Right cardiac atrium (tissue), 5 donors: ENCODE results near the gene SDR42E1. TPM values are rescaled to one million over a fixed set of nuclear protein-coding genes. Genes with fewer than 3 reads are reported as not detected.

Experiments
- ATAC-seq, 2 donors: fragments of 200-7000 bp; cut with Tn5 transposase; one replicate each; pipeline versions ENCODE4 v1.8.0 to v1.9.1; 2020; ENCODE audit warnings: moderate library complexity in 2 of 2, mild to moderate bottlenecking in 1 of 2
- DNase-seq, 3 donors: peaks; one replicate each; pipeline ENCODE4 v3.0.0-alpha.2; 2020
- H3K27ac ChIP-seq: one replicate; pipeline ENCODE4 v1.5.1; 2013; ENCODE audit warnings: mild to moderate bottlenecking, low read length, control low read depth, moderate library complexity
- H3K27me3 ChIP-seq: one replicate; pipeline ENCODE4 v1.6.1; 2013; ENCODE audit not compliant: control insufficient read depth, insufficient read depth
- H3K4me1 ChIP-seq: one replicate; pipeline ENCODE4 v1.6.1; 2013; ENCODE audit warnings: low read length; ENCODE audit not compliant: control insufficient read depth, insufficient read depth
- H3K4me3 ChIP-seq: one replicate; pipeline ENCODE4 v1.5.1; 2013; ENCODE audit warnings: low read length, control low read depth
- H3K9me3 ChIP-seq: one replicate; pipeline ENCODE4 v1.6.1; 2013; ENCODE audit warnings: low read length; ENCODE audit not compliant: control insufficient read depth
- WGBS: extraction: QIAGEN DNeasy Blood & Tissue Kit; methylation state at CpG from one replicate; pipeline ENCODE4 v1.1.7; 2013; 5-methylcytosine and 5-hydroxymethylcytosine counted together
- intact Hi-C, 4 donors: fragments of 100-400 bp; cut with DNase I; formaldehyde crosslinking; loops; one replicate each; pipeline versions ENCODE4 v1.11.0 to v1.14.0; 2022 to 2023
- long read RNA-seq, 4 donors: library from polyadenylated mRNA; unstranded; transcript quantifications; one replicate each; pipeline ENCODE4 v2.0.0, GENCODE V29; 2020 to 2021
- polyA plus RNA-seq: library from polyadenylated mRNA; stranded (reverse); fragments of 200-250 nt; gene quantifications from one replicate; pipeline ENCODE4 v1.2.3, GENCODE V29; 2013
- total RNA-seq, 4 donors: library from RNA; stranded (reverse); fragmentation: NEBNext Ultra II Directional; extraction: Animal tissue kit (Norgen Biotek cat#: 25700); gene quantifications; one replicate each; pipeline ENCODE4 v1.2.1, GENCODE V29; 2021
- donor health status: healthy with polysubstance abuse.
- donor health status: DM: no; HTN: yes; CAD: no.
- donor health status: DM: no; HTN: no; CAD: no.
- donor health status: DM: no; HTN: yes; CAD: no; lungs with severe emphysema.
- donor health status: DM: yes; HTN: yes; CAD: no.

Gene SDR42E1, protein sequence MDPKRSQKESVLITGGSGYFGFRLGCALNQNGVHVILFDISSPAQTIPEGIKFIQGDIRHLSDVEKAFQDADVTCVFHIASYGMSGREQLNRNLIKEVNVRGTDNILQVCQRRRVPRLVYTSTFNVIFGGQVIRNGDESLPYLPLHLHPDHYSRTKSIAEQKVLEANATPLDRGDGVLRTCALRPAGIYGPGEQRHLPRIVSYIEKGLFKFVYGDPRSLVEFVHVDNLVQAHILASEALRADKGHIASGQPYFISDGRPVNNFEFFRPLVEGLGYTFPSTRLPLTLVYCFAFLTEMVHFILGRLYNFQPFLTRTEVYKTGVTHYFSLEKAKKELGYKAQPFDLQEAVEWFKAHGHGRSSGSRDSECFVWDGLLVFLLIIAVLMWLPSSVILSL
- total RNA-seq (1 to 10 TPM; 1.9 to 3.4 (median 2.6) TPM), polyA plus RNA-seq (0.43 TPM)
- long read RNA-seq, donor 1, partial matches to known transcripts: 0 of 4 reads
- long read RNA-seq, donor 1, other reads (novel, unspliced or antisense): 2 of 4 reads
- long read RNA-seq, donor 2, partial matches to known transcripts: 0 of 1 reads
- long read RNA-seq, donor 2, other reads (novel, unspliced or antisense): 1 of 1 reads
- long read RNA-seq, donor 3, full-length matches to known transcripts: 6 of 6 reads
- long read RNA-seq, donor 3, partial matches to known transcripts: 0 of 6 reads
- long read RNA-seq, donor 3, other reads (novel, unspliced or antisense): 0 of 6 reads
- long read RNA-seq, donor 4: 0 reads

DNA sequence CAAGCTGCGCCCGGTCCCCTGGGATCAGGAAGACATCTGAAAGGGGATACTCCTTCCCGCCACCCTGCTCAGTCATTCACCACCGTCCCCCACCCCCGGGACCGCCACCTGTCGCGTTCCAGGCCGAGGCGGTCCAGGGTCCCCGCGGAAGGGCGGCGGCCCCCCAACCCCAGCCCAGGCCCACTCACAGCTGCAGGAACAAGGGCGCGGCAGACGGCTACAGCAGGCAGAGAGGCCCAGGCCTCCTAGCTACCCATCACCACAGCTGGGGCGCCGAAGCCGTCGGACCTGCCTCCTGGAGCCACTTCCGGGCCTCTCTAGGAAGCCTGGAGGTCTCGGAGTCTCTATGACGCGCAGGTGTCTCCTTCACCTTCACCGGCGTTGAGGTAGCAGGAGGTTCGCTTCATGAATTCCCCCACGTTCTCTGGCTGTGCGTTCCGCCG is at the start of gene SDR42E1:
SDR42E1 (minus strand) TSS at position 272 of the 443 bp plus-strand sequence. CDS start 10,612 bp downstream, outside the sequence.
- Histone ChIP-seq H3K27ac (no peak within 1 kb of the TSS), H3K4me1 (no peaks in the 10 kb centered on the region), H3K4me3 (peak within 1 kb of the TSS; percentile 50), H3K9me3 (peaks cover 5% of the 10 kb centered on the region), H3K27me3 (no peaks in the 10 kb centered on the region)
- DNase-seq (peak; percentile 25 to 66 (median 56)), ATAC-seq (peak; percentile 59 to 78)
- WGBS: 12% methylated on average over 32 of the region's 32 CpGs
- intact Hi-C loops: no loop called here

DNA sequence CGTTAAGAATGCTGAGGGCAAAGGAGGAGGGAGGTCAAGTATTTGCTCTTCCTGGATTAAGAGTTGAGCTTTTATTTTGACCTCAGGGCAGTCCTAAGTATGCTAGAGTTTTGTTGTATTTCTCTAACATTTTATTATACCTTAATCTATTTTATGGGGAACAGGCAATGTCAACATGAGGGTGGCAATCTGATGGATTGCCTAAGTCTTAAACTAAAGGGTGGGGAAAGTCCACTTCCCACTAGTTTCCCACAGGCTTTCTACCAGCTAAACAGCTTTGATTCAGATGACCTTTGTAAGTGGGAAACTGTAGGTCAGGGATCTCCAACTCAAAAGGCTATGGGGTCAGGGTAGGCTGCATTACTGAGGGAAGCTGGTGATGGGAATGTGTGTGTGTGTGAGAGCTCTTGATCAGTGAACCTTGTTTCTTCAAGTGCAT is 48.7 kb upstream of the SDR42E1 start:
- Histone ChIP-seq H3K4me3 (no peak overlapping the region), H3K27ac (no peak overlapping the region), H3K27me3 (no peaks in the 10 kb centered on the region), H3K9me3 (no peaks in the 10 kb centered on the region), H3K4me1 (no peaks in the 10 kb centered on the region)
- intact Hi-C loops: loop anchor here in 1 of 4 donors (10.0 kb wide), 1 partner anchor 115 kb away; no protein-coding TSS in a partner anchor
- 57% methylated on average over 1 of the region's 1 CpG for WGBS
- DNase-seq (no peak), ATAC-seq (no peak)

DNA sequence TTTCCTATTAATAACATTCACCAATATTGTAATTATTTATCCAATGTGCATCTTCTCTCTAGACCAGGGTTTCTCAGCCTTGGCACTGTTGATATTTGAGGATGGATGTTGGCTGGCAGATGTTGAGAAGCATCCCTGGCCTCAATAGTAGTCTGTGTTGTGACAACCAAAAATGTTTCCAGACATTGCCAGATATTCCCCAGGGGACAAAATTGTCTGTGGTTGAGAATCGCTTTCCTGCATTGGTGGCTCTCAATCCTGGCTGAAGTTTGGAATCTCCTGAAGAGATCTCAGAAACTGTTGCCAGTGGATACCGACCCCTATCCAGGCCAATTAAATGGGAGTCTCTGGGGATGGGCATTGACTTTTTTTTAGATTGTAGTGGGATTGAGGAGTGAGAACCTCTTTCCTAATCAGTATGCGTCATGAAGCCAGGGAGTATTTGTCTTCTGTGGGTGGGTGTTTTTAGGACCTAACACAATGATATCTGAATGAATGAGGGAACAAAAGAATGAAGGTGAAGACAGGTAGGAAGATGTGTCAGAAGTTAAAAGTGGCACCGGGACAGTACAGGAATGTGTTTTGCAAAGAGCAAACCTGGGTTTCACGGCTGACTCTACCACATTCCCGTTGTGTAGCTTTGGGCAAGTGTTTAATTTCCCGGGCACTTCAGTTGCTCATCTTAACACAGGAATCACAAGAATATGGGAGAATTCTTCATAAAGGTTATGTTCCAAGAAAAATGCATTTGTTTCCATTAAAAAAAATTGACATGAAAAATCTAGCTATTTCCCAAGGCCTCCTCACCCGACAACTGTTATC is 48.1 kb upstream of the SDR42E1 start:
- no peak for DNase-seq
- intact Hi-C loops: no loop called here

DNA sequence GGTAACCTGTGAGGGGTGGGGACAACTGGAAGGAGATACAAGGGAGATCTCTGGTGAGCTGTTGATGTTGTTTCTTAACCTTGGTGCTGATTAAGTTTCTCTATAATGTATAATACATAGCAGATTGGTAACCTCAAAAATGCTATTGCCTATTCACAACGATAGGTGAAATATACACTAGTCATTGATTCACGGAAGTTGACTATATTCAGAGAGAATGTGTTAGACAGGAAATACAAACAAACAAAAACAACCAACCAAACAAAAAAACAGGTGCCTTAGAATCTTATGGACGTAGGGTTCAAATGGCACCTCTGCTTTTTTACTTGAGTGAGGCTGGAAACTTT is 45.3 kb upstream of the SDR42E1 start:
- 81% methylated on average over 3 of the region's 3 CpGs for WGBS
- no peak overlapping the region for H3K4me3 ChIP-seq
- ATAC-seq (no peak), DNase-seq (no peak)
- no peaks in the 10 kb centered on the region for H3K4me1 ChIP-seq
- peaks cover 2% of the 10 kb centered on the region for H3K9me3 ChIP-seq
- intact Hi-C loops: no loop called here
- no peaks in the 10 kb centered on the region for H3K27me3 ChIP-seq
- H3K27ac ChIP-seq: no peak overlapping the region

More for the DNA sequence above, 48.1 kb upstream of the SDR42E1 start:
- ATAC-seq: no peak
- no peak overlapping the region for H3K27ac ChIP-seq
- no peak overlapping the region for H3K4me3 ChIP-seq
- no peaks in the 10 kb centered on the region for H3K4me1 ChIP-seq
- no peaks in the 10 kb centered on the region for H3K27me3 ChIP-seq
- H3K9me3 ChIP-seq: no peaks in the 10 kb centered on the region
- 70% methylated on average over 8 of the region's 8 CpGs for WGBS

DNA sequence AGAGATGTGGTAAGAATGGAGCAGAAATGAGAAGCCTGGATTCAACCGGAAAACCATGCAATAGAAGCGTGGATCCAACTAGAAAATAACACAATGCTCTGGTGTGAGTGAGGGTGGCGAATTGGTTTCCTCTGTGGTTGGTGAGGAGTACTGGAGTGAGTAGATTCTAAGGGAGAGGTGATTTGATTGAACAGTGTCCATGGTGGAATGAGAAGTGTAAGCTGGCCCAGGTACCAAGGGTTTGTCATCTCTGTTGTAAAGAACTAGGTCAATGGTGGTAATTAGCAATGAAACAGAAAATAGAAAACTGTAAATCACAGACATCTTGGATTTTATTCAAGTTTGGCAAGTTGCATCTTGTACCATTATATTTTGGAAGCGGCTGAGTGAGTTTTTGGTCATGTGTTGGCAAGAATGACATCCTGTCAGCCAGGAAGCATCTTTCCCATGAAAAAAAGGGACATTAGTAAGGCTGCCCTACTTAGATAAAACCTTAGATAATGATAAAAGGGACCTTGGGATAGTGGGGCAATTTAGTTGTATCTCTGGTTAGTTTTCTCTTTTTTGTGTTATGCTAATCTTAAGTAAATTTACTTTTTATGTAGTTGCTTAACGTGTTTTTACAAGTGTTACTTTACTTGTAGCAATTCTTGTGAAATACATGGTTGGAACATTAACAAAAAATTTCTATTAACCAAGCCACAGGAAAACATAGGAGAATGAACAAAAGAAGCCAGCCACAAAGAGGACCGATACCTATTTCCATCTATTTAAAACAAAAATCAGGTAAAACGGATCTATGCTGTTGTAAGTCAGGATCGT is 44.7 kb upstream of the SDR42E1 start:
- ATAC-seq (no peak), DNase-seq (no peak)
- 72% methylated on average over 8 of the region's 8 CpGs for WGBS
- Histone ChIP-seq H3K9me3 (peaks cover 2% of the 10 kb centered on the region), H3K27me3 (no peaks in the 10 kb centered on the region), H3K4me1 (no peaks in the 10 kb centered on the region), H3K27ac (no peak overlapping the region), H3K4me3 (no peak overlapping the region)
- intact Hi-C loops: no loop called here

DNA sequence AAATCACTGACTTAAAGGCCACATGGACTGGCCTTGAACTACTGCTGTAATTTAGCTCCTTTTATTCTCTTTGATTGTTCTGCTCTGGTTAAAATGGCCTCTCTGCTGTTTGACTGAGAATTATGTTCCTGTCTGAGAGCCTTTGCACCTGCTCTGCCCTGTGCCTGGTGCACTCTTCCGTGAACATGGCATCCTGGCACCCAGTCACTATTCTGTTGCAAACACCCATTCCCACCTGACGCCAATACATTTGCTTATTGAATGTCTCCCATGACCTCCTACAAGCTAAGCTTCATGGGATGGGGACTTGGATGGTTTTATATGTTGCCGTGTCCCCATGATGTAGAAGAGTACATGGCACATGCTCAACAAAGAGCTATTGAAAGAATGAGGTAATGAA is 43.8 kb upstream of the SDR42E1 start:
- Histone ChIP-seq H3K9me3 (peaks cover 2% of the 10 kb centered on the region), H3K4me3 (no peak overlapping the region), H3K27ac (no peak overlapping the region), H3K4me1 (no peaks in the 10 kb centered on the region), H3K27me3 (no peaks in the 10 kb centered on the region)
- WGBS: 91% methylated on average over 3 of the region's 3 CpGs
- no peak for ATAC-seq
- DNase-seq: no peak
- intact Hi-C loops: no loop called here

DNA sequence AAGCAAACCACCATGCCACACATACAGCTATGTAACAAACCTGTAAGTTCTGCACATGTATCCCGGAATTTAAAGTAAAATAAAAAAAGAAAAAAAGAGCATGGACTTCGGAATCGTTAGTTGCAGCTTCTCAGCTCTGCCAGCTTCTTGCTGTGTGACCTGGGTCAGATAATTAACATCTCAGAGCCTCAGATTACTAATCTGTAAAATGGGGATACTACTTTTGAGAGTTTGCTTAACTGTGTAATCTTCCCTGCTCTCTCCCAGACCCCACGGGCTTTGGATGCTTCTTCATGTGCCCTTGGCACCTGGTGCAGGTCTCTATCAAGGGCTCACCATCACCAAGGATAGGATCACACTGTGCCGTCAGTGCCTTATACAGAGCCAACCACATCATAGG is 40.4 kb upstream of the SDR42E1 start:
- Histone ChIP-seq H3K4me1 (no peaks in the 10 kb centered on the region), H3K4me3 (no peak overlapping the region), H3K27me3 (no peaks in the 10 kb centered on the region), H3K27ac (no peak overlapping the region), H3K9me3 (peaks cover 2% of the 10 kb centered on the region)
- WGBS: 70% methylated on average over 5 of the region's 5 CpGs
- ATAC-seq (no peak), DNase-seq (no peak)
- intact Hi-C loops: no loop called here

DNA sequence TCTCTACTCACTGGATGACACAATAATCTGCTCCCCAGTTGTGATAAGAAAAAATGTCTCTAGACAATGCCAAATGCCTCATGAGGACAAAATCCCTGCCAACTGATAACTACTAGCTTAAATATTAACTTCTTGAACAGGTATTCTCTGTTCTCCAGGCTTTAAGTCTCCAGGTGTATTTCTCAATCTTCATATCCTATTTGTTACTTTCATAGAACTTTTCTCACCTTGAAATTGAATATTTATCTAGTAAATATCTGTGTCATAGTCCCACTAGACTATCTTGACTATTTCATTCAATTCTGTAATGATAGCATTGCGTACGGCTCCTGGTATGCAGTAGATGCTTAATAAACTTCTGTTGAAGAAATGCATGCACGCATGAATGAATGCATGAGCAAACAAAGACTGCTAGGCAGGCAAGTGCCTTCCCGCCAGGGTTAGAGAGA is 39.7 kb upstream of the SDR42E1 start:
- DNase-seq (no peak), ATAC-seq (no peak)
- 79% methylated on average over 4 of the region's 4 CpGs for WGBS
- Histone ChIP-seq H3K27me3 (no peaks in the 10 kb centered on the region), H3K27ac (no peak overlapping the region), H3K4me1 (no peaks in the 10 kb centered on the region), H3K9me3 (peaks cover 2% of the 10 kb centered on the region), H3K4me3 (no peak overlapping the region)
- intact Hi-C loops: no loop called here

DNA sequence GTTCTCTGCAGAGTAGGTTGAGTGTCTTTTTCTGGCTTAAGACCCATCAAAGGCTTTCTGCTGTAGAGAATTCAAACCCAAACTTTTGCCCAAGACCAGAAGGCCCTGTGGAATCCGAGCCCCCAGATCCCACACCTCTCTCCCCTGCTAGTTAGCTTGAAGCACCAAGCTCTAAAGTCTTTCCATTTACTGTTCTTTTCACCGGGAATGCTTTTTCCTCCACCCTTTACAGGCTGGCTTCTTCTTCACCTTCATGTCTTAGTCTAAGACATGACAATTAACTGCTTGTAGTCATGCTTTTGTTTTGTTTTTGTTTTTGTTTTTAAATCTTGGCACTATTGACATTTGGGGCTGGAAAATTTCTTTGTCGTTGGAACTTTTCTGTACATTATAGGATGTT is 39.2 kb upstream of the SDR42E1 start:
- Histone ChIP-seq H3K27ac (no peak overlapping the region), H3K9me3 (peaks cover 2% of the 10 kb centered on the region), H3K4me1 (no peaks in the 10 kb centered on the region), H3K4me3 (no peak overlapping the region), H3K27me3 (no peaks in the 10 kb centered on the region)
- DNase-seq: no peak
- intact Hi-C loops: no loop called here
- 53% methylated on average over 3 of the region's 3 CpGs for WGBS
- no peak for ATAC-seq

DNA sequence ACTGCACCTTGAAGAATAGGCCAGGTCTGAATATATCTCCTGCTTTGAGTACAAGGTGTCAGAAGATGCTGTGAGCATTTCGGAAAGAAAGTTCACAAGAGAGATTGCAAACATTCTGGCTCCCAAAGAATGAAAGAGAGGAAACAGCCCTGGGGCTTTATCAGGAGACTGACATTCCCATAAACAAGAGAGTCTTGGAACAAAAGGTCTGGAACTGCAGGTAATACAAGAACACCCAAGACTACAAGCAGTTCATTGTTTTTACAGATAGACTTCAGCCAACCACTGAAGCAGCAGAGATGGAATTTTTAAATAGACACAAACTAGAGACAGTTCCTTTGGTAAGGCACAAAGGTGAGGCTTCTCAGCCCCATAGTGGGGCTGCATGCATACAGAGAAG is 38.2 kb upstream of the SDR42E1 start:
- no peaks in the 10 kb centered on the region for H3K27me3 ChIP-seq
- no peak overlapping the region for H3K27ac ChIP-seq
- H3K9me3 ChIP-seq: peaks cover 2% of the 10 kb centered on the region
- ATAC-seq (no peak), DNase-seq (no peak)
- H3K4me1 ChIP-seq: no peaks in the 10 kb centered on the region
- no peak overlapping the region for H3K4me3 ChIP-seq
- intact Hi-C loops: loop anchor here in 1 of 4 donors (10.0 kb wide), 2 partner anchors 65 to 165 kb away; no protein-coding TSS in a partner anchor
- 69% methylated on average over 1 of the region's 1 CpG for WGBS
